Large intestine (tissue), 3 donors: ENCODE measurements around the gene RBMS3. TPM values are rescaled to one million over a fixed set of nuclear protein-coding genes. Genes with fewer than 3 reads are reported as not detected.

Experiments used
- DNase-seq, 2 donors: peaks; one replicate each; pipeline versions ENCODE4 v3.0.0 to v3.0.0-alpha.2; 2013
- H3K27ac ChIP-seq: one replicate; pipeline ENCODE4 v1.5.1; 2013; ENCODE audit warnings: low read length
- H3K27me3 ChIP-seq: 2 replicates; pipeline ENCODE4 v1.6.1; 2013; ENCODE audit warnings: low read length; ENCODE audit not compliant: control insufficient read depth, insufficient read depth
- H3K36me3 ChIP-seq: 2 replicates; pipeline ENCODE4 v1.6.1; 2013; ENCODE audit warnings: low read length; ENCODE audit not compliant: control insufficient read depth, insufficient read depth
- H3K4me1 ChIP-seq: one replicate; pipeline ENCODE4 v1.6.1; 2013; ENCODE audit warnings: low read length; ENCODE audit not compliant: control insufficient read depth, insufficient read depth
- H3K4me3 ChIP-seq: one replicate; pipeline ENCODE4 v1.5.1; 2013; ENCODE audit warnings: low read length
- H3K9me3 ChIP-seq: one replicate; pipeline ENCODE4 v1.6.1; 2013; ENCODE audit warnings: mild to moderate bottlenecking, low read depth, low read length, moderate library complexity; ENCODE audit not compliant: control insufficient read depth
- WGBS: methylation state at CpG from one replicate; pipeline ENCODE4 v1.1.5; 2013; ENCODE audit warnings: low lambda C conversion rate; ENCODE audit not compliant: insufficient coverage; 5-methylcytosine and 5-hydroxymethylcytosine counted together
- polyA plus RNA-seq: library from polyadenylated mRNA; unstranded; fragments of 120-200 nt; gene quantifications from one replicate; pipeline ENCODE4 v1.2.1, GENCODE V29; 2013

RBMS3 gene
- polyA plus RNA-seq, 1 donor, result 10.8 TPM

DNA sequence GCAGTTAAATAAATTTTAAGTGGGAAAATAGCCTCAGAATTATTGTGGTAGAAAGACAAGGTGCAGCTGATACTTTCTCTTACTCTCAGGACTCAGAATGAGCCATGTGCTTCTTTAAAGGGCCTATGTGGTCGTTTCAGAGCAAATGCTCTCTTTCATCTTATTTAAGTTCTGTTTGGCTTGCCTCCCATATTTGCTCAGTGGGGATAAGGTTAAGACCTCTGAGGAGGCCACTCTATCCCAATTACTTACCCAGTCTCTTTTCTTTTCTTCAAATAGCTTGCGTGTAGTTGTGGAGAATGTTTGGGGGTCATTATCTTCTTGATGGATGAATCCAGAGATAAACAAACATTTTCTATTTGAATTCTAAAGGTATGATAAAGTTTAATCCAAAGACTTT, 221.9 kb downstream of the RBMS3 start:
- WGBS, result no CpG with 5 or more reads among the region's 2 CpGs
- H3K27ac ChIP-seq, result no peak overlapping the region

DNA sequence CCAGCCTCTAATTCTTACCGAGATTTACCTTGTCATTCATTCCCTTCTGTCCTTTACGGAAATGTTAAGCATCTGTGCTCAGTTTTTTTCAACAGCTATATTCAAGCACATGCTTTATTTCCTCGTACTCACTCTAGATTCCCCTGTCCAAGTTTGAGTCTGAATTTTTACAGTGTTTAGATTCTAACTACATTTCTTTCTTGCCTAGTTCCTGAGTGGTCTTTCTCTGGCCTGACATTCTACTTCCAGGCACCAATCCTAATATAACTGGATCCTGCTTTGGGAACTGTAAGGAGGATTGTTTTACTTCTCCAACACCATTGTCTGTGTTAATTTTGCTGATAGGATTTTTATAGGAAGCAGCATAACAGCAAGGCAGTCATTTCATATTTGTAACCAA, 222.4 kb downstream of the RBMS3 start:
- Histone ChIP-seq H3K9me3 (no peaks in the 10 kb centered on the region), H3K27me3 (no peaks in the 10 kb centered on the region), H3K4me1 (no peaks in the 10 kb centered on the region), H3K27ac (no peak overlapping the region), H3K4me3 (no peak overlapping the region), H3K36me3 (no peaks in the 10 kb centered on the region)
- 83% methylated on average over 2 of the region's 3 CpGs for WGBS
- no peak for DNase-seq

More for the DNA sequence above, 221.9 kb downstream of the RBMS3 start:
- Histone ChIP-seq H3K4me3 (no peak overlapping the region), H3K4me1 (no peaks in the 10 kb centered on the region), H3K27me3 (no peaks in the 10 kb centered on the region), H3K9me3 (no peaks in the 10 kb centered on the region), H3K36me3 (no peaks in the 10 kb centered on the region)
- DNase-seq, result no peak

DNA sequence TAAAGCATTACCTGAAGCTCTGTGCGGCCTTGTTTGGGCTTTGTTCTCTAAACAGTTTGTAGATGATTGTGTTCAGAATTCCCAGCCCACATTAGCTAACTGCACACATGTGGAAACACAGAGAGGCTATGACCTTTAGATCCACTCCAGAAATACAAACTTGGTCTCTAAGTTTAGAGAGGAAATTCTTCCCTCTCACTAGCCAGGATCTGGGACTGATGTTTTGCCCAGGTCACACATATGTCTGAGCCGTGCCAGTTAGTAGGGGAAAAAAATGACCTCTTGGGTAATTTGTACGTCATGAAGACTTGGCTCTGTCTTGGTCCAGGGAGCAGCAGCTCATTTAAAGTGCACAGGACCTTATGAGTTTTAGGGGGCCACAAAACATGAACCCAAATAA, 223.1 kb downstream of the RBMS3 start:
- H3K27ac ChIP-seq, result no peak overlapping the region
- no peaks in the 10 kb centered on the region for H3K27me3 ChIP-seq
- no peaks in the 10 kb centered on the region for H3K36me3 ChIP-seq
- no peak for DNase-seq
- H3K9me3 ChIP-seq, result no peaks in the 10 kb centered on the region
- no peaks in the 10 kb centered on the region for H3K4me1 ChIP-seq
- no peak overlapping the region for H3K4me3 ChIP-seq
- WGBS, result no CpG with 5 or more reads among the region's 3 CpGs

DNA sequence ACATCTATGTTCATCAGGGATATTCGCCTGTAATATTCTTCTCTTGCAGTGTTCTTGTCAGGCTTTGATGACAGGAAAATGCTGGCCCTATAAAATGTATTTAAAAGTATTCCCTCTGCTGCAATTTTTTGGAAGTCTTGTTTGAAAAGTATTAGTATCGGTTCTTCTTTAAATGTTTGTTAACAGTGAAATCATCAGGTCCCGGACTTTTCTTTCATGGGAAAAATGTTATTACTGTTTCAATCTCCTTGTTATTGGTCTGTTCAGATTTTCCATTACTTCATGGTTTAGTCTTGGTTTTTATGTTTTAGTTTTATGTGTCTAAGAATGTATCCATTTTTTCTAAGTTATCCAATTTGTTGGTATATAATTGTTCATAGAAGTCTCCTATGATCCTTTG, 225.6 kb downstream of the RBMS3 start:
- Histone ChIP-seq H3K9me3 (no peaks in the 10 kb centered on the region), H3K27me3 (no peaks in the 10 kb centered on the region), H3K36me3 (no peaks in the 10 kb centered on the region), H3K4me3 (no peak overlapping the region), H3K4me1 (no peaks in the 10 kb centered on the region), H3K27ac (no peak overlapping the region)
- no CpG with 5 or more reads among the region's 3 CpGs for WGBS
- no peak for DNase-seq

DNA sequence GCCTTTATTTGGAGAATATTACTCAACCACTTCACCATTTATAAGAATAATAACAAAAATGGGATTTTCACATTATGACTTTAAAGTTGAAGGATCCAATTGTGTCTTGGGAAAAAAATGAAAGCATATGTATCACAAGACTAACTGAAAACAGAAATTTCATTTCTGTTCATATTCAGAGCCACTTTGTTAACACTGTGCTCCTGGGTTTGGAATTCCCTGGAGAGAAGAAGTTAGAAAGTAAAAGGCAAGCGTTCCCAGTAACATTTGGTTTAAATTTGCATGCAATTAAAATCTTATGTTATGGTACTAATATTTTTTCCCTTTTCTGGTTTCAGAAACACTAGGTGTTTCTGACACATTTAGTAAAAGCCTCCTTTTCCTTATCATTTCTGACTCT, 230.8 kb downstream of the RBMS3 start:
- no peaks in the 10 kb centered on the region for H3K9me3 ChIP-seq
- H3K27me3 ChIP-seq, result no peaks in the 10 kb centered on the region
- no peaks in the 10 kb centered on the region for H3K36me3 ChIP-seq
- DNase-seq, result no peak
- H3K4me3 ChIP-seq, result no peak overlapping the region
- H3K27ac ChIP-seq, result no peak overlapping the region
- H3K4me1 ChIP-seq, result no peaks in the 10 kb centered on the region
- WGBS, result no CpG with 5 or more reads among the region's 1 CpG

DNA sequence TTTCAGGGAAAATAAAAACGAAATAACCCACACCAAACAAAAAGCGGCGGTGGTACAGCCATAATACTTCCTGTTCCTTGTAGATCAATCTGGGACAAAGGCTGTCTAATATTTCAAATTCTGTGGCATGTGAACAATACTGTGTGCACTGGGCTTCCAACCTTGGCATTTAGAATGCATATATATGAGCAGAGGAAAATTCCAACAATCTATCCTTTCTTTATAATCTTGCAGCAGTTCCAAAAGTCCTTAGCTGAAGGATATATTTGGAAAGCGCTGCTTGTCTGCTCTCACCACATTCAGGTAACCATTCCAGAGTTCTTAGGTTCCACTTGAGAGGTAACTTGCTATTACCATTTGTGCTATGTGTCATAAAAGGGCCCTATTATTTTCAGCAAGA, 231.8 kb downstream of the RBMS3 start:
- Histone ChIP-seq H3K9me3 (no peaks in the 10 kb centered on the region), H3K36me3 (no peaks in the 10 kb centered on the region), H3K4me1 (no peaks in the 10 kb centered on the region), H3K4me3 (no peak overlapping the region), H3K27ac (no peak overlapping the region), H3K27me3 (no peaks in the 10 kb centered on the region)
- no CpG with 5 or more reads among the region's 4 CpGs for WGBS
- no peak for DNase-seq

DNA sequence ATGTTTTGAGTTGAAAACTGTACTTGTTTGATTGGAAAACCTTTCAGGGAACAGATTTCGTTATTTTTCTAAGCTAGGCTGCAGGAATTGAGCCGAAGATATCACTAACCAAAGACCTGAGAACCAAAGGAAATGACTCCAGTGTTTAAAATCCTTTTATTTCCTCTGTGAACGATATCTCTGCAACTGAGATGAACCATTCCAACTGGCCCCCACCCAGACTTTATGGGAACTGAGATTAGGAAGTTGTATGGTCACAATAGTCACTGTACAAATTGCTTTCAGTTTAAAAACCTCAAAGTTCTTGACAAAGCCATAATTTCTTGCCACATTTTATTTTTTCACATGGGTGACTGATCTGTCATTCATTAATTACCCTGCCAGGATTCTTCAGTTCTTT, 232.4 kb downstream of the RBMS3 start:
- H3K9me3 ChIP-seq, result no peaks in the 10 kb centered on the region
- no peak for DNase-seq
- H3K27ac ChIP-seq, result no peak overlapping the region
- H3K4me1 ChIP-seq, result no peaks in the 10 kb centered on the region
- 38% methylated on average over 2 of the region's 3 CpGs for WGBS
- no peaks in the 10 kb centered on the region for H3K27me3 ChIP-seq
- H3K4me3 ChIP-seq, result no peak overlapping the region
- no peaks in the 10 kb centered on the region for H3K36me3 ChIP-seq

DNA sequence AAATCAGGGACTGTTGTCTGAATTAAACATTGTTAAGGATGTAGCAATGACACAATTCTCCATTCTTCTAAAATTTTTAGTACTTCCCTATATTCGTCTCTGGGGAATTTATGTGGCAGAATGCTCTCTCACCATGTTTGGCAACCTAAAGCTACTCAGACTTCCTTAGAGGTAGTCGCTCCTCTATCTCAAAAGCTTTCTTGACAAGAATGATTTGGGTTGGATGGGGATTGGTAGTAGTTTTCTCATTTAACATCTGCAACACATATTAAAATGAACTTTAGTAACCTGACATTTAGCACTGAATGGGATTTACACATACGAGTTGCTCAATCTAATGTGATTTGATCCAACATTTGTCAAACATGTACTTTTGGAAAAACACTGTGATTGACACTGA, 233.3 kb downstream of the RBMS3 start:
- Histone ChIP-seq H3K4me1 (no peaks in the 10 kb centered on the region), H3K4me3 (no peak overlapping the region), H3K27me3 (no peaks in the 10 kb centered on the region), H3K9me3 (no peaks in the 10 kb centered on the region), H3K27ac (no peak overlapping the region), H3K36me3 (no peaks in the 10 kb centered on the region)
- no CpG with 5 or more reads among the region's 3 CpGs for WGBS
- no peak for DNase-seq

DNA sequence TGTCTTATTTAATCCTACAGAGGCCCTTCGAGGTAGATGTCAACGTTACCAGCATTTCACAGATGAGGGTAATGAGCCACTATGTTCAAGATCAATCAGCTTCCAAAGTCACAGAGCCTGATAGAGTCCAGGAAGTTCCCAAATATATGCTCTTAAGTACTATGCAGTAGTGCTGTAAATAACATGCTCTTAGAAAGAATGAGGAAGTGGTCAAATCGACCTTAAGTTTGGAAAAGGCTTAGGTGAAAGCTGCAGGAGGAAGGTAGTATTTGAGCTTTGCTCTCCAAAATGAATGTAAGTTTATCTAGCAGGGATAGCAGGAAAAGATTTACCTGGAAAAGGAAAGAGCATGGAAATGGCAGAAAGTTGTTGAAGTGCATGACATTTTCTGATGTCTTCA, 234.0 kb downstream of the RBMS3 start:
- Histone ChIP-seq H3K27me3 (no peaks in the 10 kb centered on the region), H3K4me1 (no peaks in the 10 kb centered on the region), H3K9me3 (no peaks in the 10 kb centered on the region), H3K36me3 (no peaks in the 10 kb centered on the region), H3K27ac (no peak overlapping the region), H3K4me3 (no peak overlapping the region)
- 48% methylated on average over 2 of the region's 3 CpGs for WGBS
- no peak for DNase-seq

DNA sequence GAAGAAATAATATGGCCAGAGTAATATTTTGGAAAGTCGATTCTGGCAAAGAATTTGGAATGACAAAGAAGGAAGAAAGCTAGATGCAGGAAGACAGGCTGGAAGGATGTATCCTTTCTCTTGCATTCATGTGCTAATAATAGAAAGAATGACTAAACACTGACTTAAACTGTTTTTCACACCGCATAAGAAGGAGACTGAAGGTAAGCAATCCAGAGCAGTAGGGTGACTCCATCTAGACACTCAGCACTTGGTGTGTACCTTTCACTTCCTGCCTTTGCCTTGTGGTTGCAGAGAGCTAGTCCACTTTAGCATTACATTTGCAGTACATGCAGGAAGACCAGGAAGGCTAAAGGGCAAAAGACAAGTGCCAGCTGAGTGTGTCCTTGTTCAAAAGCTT, 234.6 kb downstream of the RBMS3 start:
- H3K4me1 ChIP-seq, result no peaks in the 10 kb centered on the region
- H3K27ac ChIP-seq, result no peak overlapping the region
- H3K36me3 ChIP-seq, result no peaks in the 10 kb centered on the region
- no peak for DNase-seq
- H3K4me3 ChIP-seq, result no peak overlapping the region
- H3K27me3 ChIP-seq, result no peaks in the 10 kb centered on the region
- 64% methylated on average over 1 of the region's 2 CpGs for WGBS
- H3K9me3 ChIP-seq, result no peaks in the 10 kb centered on the region

DNA sequence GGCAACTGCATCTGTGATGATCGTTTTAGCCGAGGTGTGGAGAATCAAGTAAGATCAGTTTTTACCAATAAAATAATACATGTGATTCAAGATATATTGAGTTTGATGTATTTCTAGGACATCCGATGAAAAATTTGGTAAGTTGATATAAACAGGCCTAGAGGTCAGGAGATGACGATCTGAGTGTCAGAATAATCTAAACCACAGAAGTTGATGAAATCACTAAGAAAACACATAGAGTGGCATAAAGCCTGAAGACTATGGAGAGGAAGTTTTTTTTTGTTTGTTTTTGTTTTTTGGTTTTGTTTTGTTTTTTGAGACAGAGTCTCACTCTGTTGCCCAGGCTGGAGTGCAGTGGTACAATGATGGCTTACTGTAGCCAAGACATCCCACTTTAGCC, 235.3 kb downstream of the RBMS3 start:
- Histone ChIP-seq H3K4me1 (no peaks in the 10 kb centered on the region), H3K9me3 (no peaks in the 10 kb centered on the region), H3K27ac (no peak overlapping the region), H3K36me3 (no peaks in the 10 kb centered on the region), H3K4me3 (no peak overlapping the region), H3K27me3 (no peaks in the 10 kb centered on the region)
- DNase-seq, result no peak
- 100% methylated on average over 1 of the region's 4 CpGs for WGBS
